GM19240 (cell line): ENCODE measurements around the gene PROK1.
"Not testable (repeated sequence)": the region's sequence is repeated elsewhere in the genome, so short reads cannot be mapped to it uniquely, and the experiment has no call there.

ENCODE experiments used
- DNase-seq: peaks from one replicate; pipeline ENCODE4 v3.0.0; 2011; ENCODE audit warnings: low spot score; ENCODE audit not compliant: insufficient read length

PROK1 gene

DNA sequence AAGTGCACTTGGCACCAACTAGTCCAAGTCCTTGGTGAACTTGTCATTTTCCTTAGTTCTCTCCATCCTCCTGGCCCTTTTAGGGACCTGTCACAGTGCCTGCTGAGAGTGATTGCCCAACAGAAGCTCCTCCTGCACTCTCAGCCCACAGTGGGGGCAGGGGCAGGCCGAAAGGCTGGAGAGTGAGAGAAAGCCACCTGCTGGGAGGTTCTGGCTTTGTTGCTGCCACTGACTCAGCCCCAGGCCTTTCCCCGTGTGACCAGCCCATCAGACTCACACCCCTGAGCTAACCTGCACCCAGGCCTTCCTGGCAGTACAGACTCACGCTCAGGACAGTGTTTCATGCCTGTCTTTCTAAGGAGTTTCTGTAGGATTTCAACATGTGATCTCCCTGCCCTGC lies 17.1 kb upstream of the PROK1 start:
- no peak for DNase-seq

DNA sequence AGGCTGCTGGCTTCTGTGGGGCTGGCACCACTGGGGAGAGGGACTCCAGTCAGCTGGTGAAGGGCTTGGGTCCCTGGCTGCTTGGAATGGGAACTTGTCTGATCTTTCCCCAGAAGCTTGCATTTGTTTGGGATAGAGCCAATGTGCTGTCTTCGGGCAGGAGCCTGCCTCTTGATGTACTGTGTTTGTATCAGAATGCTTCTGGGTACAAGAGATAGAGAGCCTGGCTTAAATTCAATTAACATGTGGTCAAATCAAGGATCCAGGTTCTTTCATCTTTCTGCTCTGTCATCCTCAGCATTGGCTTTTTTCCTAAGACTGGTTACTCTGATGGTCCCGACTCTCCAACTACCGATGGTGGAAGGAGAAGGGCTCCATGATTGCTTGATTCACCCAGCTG lies 16.0 kb upstream of the PROK1 start:
- DNase-seq: no peak

DNA sequence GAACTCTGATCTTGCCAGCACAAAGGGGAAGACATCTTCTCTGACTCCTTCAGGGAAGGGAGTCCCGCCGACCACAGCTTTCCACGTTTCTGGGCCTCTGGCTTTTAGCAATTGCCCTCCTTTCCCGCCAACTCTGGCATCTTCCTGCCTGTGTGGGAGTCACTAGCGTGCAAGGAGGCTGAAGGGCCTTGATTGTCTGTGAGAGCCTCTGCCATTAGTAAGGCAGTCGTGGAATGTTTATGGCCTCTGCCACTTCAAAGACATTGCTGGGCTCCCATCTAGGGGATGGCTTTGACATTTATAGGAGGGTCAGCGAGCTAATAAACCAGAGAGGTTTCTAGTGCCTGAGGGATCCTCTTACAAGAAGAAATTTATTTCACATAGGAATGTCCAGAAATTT lies 14.3 kb upstream of the PROK1 start:
- DNase-seq: no peak

DNA sequence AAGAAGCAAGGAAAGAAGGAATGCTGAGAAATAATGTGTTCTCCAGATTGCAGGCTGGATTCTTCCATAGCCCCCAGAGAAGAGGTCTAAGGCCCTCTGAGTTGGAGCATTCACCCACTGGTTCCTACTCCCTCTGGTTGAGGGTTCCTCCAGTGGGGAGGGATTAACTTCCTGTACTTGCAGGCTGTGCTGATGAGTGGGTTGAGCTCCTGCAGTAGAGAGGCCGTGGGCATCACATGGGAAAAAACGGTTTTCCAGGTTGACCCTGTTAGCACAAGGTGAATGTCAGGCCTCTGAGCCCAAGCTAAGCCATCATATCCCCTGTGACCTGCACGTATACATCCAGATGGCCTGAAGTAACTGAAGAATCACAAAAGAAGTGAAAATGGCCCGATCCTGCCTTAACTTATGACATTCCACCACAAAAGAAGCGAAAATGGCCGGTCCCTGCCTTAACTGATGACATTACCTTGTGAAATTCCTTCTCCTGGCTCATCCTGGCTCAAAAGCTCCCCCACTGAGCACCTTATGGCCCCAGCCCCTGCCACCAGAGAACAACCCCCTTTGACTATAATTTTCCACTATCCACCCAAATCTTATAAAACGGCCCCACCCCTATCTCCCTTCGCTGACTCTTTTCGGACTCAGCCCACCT lies 13.2 kb upstream of the PROK1 start:
- DNase-seq: not testable (repeated sequence)

DNA sequence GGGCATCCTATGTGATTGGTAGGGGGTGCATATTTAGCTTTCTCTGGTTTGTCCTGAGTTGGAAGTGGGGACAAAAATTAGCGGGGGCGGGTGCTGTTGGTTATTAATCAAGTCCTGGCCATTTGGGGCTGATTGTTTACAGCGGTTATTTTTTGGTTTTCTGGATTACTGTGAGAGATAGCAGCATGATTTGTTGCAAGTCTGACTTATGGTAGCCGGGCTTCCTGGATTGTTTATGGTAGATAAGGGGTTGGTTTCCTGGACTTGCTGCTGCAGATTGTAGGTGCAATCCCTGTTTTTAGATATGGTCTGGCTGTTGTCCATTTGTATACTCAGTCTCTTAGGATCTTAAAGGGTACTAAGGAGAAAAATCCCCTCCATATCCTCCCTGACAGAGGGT lies 12.1 kb upstream of the PROK1 start:
- DNase-seq: no peak

DNA sequence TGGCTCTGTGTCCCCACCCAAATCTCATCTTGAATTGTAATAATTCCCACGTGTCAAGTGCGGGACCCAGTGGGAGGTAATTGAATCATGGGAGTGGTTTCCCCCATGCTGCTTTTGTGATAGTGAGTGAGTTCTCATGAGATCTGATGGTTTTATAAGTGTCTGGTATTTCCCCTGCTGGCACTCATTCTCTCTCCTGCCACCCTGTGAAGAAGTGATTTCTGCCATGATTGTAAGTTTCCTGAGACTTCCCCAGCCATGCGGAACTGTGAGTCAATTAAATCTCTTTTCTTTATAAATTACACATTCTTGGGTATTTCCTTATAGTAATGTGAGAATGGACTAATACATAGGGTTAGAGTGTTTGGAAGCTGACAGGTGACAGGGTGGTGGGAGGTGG lies 11.1 kb upstream of the PROK1 start:
- not testable (repeated sequence) for DNase-seq

DNA sequence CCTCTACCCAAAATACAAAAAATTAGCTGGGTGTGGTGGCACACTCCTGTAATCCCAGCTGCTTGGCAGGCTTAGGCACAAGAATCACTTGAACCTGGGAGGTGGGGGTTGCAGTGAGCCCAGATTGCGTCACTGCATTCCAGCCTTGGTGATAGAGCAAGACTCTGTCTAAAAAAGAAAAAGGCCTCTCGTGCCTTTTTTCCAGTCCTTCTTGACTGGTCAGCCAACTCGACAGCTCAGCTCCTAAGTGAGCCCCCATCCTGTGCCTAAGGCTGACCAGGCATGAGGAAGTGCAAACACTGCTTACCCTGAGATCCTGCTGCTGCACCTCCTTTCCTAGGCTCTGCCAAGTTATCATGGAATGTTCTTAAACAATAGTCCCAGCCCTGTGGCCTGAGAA lies 10.1 kb upstream of the PROK1 start:
- no peak for DNase-seq

DNA sequence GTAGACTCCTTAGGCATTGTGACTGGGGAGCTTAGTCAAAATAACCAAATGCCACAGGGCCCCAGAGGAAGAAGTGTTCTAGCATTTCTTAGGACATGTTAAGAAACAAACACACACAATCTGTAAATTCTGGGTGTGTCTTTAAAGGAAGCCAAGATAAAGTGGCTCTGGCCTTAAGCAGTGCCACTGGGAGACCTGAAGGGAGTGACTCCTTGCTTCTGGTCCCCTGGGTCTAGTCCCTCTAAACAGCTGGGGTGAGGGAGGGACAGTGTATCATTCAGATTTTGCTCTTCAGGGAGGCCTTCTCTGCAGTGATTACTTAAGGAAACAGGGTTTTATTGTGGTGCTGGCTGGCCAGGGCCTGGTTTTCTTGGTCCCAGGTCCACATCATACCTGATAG lies 9.1 kb upstream of the PROK1 start:
- DNase-seq: no peak

DNA sequence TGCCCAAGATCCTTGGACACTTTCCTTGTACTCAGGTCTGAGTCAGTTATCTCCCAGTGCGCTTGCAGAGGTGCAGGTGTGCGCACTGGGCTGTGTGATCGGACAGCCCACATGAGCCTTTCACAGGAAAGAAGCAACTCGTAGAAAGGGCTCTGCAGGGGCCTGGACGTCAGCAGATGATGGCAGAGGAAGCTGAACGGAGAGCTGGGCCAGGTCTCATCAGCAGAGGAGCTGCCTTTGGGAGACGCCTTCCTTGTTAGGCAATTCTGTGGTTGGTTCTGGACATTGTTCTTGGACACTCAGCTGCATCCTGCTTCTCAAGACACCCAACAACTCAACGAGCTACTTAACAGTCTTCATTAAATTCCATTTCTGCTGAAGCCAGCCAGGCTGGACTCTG lies 7.5 kb upstream of the PROK1 start:
- DNase-seq: no peak

DNA sequence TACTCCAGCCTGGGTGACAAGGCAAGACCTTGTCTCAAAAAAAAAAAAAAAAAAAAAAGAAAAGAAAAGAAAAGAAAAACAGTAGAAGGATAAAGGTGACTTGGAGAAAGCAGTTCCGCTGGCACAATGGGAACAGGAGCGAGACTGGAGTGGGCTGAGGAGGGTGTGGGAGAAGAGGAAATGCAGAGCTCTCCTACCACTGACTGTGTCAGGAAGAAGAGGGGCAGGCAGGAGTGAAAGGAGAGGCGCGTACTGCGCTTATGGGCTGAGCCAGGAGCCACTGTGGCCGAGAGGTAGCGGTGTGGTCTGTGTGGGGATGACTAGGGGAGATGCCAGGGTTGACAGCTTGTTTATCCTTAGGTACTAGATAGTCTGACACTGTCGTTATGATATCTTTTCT lies 6.4 kb upstream of the PROK1 start:
- no peak for DNase-seq

DNA sequence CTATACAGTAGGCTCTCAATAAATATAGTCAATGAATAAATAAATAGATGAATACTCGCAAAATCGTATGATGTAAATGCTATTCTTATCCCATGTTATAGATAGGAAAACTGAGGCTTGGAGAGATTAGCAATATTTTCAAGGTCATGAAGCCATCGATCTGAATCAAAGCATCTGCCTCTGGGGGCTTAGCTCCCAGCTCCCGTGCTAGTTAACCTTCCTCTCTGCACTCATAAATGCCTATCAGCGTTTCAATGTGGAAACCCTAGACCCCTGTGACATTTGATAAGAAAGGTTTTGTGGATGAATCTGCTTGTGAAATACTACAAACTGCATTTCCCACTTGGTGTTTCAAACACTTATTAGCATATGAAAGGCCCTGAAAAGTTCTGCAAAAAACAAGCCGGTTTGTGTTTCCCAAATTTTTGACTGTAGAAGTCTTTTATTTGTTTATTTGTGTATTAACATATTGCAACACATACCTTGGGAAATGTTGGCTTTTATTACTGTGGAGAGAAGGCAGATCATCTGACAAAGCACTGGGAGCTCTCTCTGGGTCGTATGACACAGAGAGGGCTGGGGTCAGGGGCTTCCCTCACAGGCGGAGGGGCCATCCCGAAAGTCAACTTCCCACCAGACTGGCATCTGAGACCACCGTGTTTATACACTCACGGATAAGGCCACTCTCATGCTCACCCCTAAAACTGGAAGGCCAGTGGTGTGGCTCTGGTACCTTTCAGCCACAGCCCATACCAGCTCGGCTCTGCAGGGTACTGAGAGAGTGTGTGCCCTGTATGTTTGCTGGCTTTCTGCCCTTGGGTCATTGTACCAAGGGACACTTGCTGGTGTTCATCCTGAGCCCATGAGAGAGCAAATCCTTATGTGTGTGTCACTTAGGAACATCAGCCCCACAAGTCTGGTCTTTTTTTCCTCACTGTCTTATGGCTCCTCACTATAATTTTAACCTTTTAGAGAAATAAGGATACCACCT lies 993 bp upstream of the PROK1 start:
- no peak for DNase-seq

DNA sequence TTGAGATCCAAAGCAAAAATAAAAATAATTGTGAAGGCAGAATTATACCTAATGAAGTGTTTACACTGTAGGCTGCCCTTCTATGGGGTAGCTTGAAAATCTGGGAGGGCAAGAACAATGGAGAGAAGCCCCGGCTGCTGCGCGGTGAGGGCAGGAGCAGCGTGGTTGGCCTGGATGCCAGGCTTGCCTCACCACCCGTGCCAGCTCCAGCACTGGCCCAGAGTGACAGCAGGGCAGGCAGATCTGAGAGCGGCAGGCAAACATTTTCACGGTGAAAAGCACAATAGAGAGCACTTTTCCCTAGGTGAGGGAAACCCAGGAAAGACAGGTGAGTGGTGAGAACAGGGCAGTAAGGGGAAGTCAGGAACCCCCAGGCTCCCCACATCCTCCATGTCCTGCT lies 1.4 kb downstream of the PROK1 start:
- DNase-seq: no peak

DNA sequence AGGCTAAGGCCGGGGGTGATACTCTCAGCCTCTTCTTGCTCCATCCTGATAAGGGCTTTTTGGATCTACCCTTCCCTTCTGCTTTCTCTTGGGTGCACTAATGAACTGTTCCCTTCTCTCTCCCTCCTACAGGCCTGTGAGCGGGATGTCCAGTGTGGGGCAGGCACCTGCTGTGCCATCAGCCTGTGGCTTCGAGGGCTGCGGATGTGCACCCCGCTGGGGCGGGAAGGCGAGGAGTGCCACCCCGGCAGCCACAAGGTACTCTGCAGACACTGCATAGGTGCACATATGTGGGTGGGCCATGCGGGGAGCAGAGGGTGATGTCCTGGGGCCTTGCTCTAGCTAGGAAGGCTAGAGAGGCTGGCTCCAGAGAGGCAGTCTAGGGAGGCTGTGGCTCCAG lies 2.9 kb downstream of the PROK1 start:
- DNase-seq: no peak

DNA sequence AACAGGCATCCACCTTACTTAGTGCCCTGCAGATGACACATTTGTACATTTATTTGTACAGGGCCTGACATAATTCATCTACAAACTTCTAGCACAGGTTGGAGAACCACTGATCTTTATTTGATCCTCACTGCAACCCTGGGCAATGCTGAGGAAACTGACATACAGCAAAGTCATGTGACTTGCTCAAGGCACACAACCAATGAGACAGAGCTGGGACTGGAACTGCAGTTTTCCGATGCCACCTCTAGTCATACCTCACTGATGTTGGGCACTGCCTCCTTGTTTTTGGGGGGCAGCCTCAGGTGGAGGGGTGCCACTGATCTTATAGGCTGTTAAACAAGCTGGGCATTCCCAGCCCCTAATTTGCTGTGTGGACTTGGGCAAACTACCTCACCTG lies 3.4 kb downstream of the PROK1 start:
- no peak for DNase-seq

DNA sequence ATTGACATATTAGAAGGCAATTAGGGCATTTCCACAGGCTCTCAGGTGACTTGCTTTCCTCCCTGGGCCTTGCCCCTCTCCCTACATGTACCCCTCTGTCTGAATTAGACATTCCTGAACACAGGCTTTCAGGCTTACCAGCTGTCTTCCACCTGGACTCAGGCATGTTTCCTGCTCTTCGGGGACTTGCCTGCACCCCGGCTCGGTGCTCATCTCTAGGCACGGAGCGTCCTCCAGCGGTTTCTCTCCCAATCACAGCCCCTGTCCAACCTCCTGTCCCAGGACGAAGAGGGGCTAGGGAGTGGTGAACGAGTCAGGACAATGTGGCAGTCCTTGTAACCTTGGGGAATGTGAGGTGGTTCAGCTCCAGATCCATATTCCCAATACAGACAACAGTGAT lies 4.2 kb downstream of the PROK1 start:
- no peak for DNase-seq

DNA sequence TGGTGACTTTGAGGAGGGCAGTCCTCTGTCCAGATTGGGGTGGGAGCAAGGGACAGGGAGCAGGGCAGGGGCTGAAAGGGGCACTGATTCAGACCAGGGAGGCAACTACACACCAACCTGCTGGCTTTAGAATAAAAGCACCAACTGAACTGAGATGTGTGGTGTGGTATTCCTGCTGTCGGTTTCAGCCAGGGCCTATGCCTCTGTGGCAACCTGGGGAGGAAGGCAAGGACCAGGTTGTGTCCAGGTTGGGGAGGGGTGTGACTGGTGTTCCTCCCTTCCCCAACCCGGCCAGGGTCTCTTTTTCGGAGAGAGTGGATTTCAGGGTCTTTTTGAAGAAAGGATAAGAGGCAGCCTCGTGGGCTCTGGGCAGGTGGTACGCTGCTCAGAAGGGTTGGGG lies 6.3 kb downstream of the PROK1 start:
- no peak for DNase-seq

DNA sequence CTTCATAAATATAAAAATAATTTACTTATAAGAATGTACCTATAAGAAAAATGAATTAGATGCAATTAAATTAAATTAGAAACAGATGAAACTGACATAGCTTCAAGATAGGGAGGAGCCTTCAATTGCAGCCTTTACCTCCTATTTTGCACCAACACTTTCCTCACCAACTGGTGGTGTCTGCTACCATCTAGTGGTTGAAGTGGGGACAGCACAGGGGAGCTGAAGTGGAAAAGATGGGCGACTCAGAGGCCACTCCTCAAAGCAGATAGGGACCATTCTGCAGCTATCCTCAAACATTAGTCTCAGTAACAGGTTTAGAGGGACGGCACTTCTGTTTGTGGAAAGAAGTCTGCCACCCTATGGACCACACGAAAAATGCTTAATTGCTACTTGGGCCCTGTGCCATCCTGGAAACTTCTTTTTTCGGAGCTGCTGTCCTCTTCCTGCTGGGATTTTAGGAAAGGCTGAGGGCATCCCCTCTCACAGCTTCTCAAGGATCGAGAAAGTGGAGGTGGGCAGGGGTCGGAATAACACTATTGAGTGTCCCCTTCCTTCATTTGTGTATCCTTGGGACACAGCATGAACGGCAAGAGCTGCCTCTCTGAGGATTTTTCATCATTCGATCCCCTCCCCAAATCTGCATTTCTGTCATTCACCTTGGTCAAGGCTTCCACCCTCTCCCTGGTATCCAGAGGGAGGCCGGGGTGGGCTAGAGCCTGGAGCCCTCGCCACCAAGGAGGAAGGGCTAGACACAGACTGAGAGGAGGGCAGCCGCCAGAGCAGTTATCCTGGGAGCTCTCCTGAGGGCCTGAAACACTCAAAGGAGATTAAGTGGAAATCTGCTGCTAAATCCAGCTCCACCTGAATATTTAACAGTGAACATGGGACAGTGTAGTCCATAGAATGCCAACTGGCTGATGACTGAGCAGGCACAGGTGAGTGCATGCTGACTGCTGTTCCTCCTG lies 9.6 kb downstream of the PROK1 start:
- DNase-seq: peak; percentile 82

DNA sequence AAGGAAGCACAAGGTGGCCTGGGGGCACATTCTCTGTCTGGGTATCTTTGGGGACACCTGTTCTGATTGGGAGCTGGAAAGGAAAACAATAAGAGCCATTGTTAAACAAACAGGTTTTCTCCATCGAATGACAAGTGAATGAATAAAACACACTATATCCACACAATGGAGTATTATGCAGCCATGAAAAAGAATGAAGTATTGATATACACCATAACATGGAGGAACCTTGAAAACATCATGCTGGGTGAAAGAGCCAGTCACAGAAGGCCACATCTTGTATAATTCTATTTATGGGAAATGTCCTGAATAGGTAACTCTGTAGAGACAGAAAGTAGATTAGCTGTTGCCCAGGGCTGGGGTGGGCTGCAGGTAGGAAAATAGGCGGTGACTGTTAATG lies 11.1 kb downstream of the PROK1 start:
- no peak for DNase-seq

DNA sequence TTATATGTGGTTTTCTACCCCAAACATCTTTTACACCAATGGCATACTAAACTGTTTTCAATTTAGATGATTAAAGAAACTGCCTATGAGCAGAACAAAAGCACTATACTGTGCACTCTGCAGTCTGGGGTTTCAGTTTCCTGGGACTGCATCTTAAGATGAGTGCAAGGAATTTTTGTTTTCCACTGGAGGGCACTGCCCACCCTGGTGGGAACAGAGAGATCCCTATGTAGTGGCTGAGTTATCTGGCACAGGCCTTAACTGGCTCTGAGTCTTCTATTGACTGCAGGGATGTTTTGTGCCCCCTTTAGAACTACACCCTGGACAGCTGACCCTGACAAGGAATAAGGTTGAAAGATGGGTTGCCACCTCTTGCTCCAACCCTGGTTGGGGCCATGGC lies 12.0 kb downstream of the PROK1 start:
- DNase-seq: no peak

DNA sequence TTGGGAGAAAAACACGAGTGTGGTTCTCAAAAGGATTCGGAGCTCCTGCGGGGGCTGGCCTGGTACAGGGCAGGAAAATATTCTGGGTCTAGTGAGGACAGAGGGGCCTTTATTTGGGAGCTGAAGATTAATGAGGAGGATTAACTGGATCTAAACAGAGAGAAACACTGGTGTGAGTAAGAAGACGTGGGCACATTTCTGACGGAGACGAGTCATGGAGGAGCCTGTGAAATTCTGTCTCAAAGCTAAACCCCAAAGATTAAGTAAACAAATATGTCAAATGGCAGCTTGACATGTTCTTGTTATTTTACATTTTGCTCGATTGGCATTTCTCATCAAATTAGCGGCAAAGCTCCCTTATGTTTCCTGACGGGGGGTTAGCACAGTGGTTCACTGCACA lies 12.8 kb downstream of the PROK1 start:
- no peak for DNase-seq

DNA sequence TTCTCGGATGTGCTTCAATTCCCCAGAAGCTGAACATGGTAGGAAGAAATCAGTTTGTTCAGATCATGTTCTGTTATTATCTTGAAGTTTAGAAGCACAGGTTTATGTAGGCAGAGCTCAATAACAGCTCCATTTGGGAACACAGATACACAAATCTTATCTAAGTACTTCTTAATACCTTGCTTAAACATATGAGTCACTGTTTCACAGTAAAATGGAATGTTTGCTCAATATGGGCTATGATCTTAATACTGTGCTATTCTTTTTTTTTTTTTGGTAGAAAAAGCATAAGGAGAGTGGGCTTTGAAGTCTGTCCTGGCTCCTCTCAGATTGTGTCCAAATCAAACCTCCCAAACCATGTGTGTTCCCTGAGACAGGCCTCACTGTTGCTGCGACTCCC lies 13.4 kb downstream of the PROK1 start:
- DNase-seq: no peak
